ENCODE results near the gene ZNF646. TPM values are rescaled to one million over a fixed set of nuclear protein-coding genes. Genes with fewer than 3 reads are reported as not detected.

Gene ZNF646
- polyA plus RNA-seq, 1 experiment: 4.2 TPM

GRCh38 chr16:31133046-31133501 lies 58.9 kb downstream of the ZNF646 start:
- CTCF ChIA-PET: interaction anchor here (1.2 to 2.9 kb wide), 2 partner anchors 10 kb away, joined by 3 to 12 read pairs; no protein-coding TSS in a partner anchor
- no peak for TF ChIP-seq CTCF (IDR thresholded peaks at IDR 0.05; ENCODE audit: insufficient read depth, low read depth, low read length)
- Histone ChIP-seq H3K27me3 (ENCODE audit: control insufficient read depth, insufficient read depth, low read length) (no peaks in the 10 kb centered on the region), H3K36me3 (ENCODE audit: control insufficient read depth, insufficient read depth, low read length) (no peaks in the 10 kb centered on the region; the same call in 1 of the 2 replicates), H3K4me3 (ENCODE audit: low read depth, low read length) (no peak overlapping the region)
- POLR2A ChIA-PET: no interaction called here
- no peak for DNase-seq (ENCODE audit: low read depth)

Other genes with a start within 250 kb of the ZNF646 start
- 27.4 and 27.8 TPM in 2 replicates for gene BCL7C, start 180.3 kb upstream of the ZNF646 start, polyA plus RNA-seq (2011; rRNA removed)
- 14.9 and 22.2 TPM in 2 replicates for gene CTF1, start 177.8 kb upstream of the ZNF646 start, polyA plus RNA-seq (2011; rRNA removed)
- gene FBXL19, start 150.8 kb upstream of the ZNF646 start, polyA plus RNA-seq (2011; rRNA removed): 5.9 and 7.6 TPM in 2 replicates
- gene ORAI3, start 125.4 kb upstream of the ZNF646 start, polyA plus RNA-seq (2011; rRNA removed): 25.6 and 37.1 TPM in 2 replicates
- 0.96 and 1.4 TPM in 2 replicates for gene SETD1A, start 116.7 kb upstream of the ZNF646 start, polyA plus RNA-seq (2011; rRNA removed)
- 15.4 and 25.0 TPM in 2 replicates for gene HSD3B7, start 89.2 kb upstream of the ZNF646 start, polyA plus RNA-seq (2011; rRNA removed)
- 1.5 and 1.6 TPM in 2 replicates for gene STX1B, start 63.8 kb upstream of the ZNF646 start, polyA plus RNA-seq (2011; rRNA removed)
- 41.7 and 53.6 TPM in 2 replicates for gene STX4, start 40.9 kb upstream of the ZNF646 start, polyA plus RNA-seq (2011; rRNA removed)
- gene ZNF668, start 182 bp upstream of the ZNF646 start, polyA plus RNA-seq (2011; rRNA removed): 10.2 and 16.3 TPM in 2 replicates
- 0.96 and 1.8 TPM in 2 replicates for gene PRSS53, start 14.5 kb downstream of the ZNF646 start, polyA plus RNA-seq (2011; rRNA removed)
- gene VKORC1, start 20.4 kb downstream of the ZNF646 start, polyA plus RNA-seq (2011; rRNA removed): 416 and 515 TPM in 2 replicates
- gene BCKDK, start 34.0 kb downstream of the ZNF646 start, polyA plus RNA-seq (2011; rRNA removed): 31.0 and 56.0 TPM in 2 replicates
- gene KAT8, start 43.2 kb downstream of the ZNF646 start, polyA plus RNA-seq (2011; rRNA removed): 28.9 and 31.9 TPM in 2 replicates
- not detected in 2 replicates for gene PRSS8, start 61.3 kb downstream of the ZNF646 start, polyA plus RNA-seq (2011; rRNA removed)
- 0.22 and 0.39 TPM in 2 replicates for gene PRSS36, start 75.6 kb downstream of the ZNF646 start, polyA plus RNA-seq (2011; rRNA removed)
- gene FUS, start 105.7 kb downstream of the ZNF646 start, polyA plus RNA-seq (2011; rRNA removed): 109 and 113 TPM in 2 replicates
- gene PYCARD, start 128.3 kb downstream of the ZNF646 start, polyA plus RNA-seq (2011; rRNA removed): 15.8 and 23.9 TPM in 2 replicates
- not detected in 2 replicates for gene TRIM72, start 139.7 kb downstream of the ZNF646 start, polyA plus RNA-seq (2011; rRNA removed)
- not detected in 2 replicates for gene PYDC1, start 142.7 kb downstream of the ZNF646 start, polyA plus RNA-seq (2011; rRNA removed)
- not detected in 2 replicates for gene ITGAM, start 185.6 kb downstream of the ZNF646 start, polyA plus RNA-seq (2011; rRNA removed)

All from BJ (cell line).